ENCODE data around the gene HOXB8.

The HOXB8 gene

GRCh38 chr17:48567646-48568354, 47.3 kb downstream of the HOXB8 start:
- no peak for DNase-seq (ENCODE audit: low spot score)

- no peak for DNase-seq (ENCODE audit: low spot score)
These were observed 47.9 kb downstream of the HOXB8 start for GRCh38 chr17:48567209-48567608.

GRCh38 chr17:48566717-48567116, 48.4 kb downstream of the HOXB8 start:
- no peak for DNase-seq (ENCODE audit: low spot score)

- DNase-seq (ENCODE audit: low spot score): no peak
These were observed 49.0 kb downstream of the HOXB8 start for GRCh38 chr17:48565925-48566710.

- no peak for DNase-seq (ENCODE audit: low spot score)
These were observed 50.0 kb downstream of the HOXB8 start for GRCh38 chr17:48565022-48565554.

- DNase-seq (ENCODE audit: low spot score): no peak
These were observed 50.7 kb downstream of the HOXB8 start for GRCh38 chr17:48564188-48565021.

GRCh38 chr17:48563867-48564187, 51.3 kb downstream of the HOXB8 start:
- DNase-seq (ENCODE audit: low spot score): no peak

- DNase-seq (ENCODE audit: low spot score): no peak
These were observed 51.7 kb downstream of the HOXB8 start for GRCh38 chr17:48563385-48563838.

GRCh38 chr17:48562934-48563333, 52.2 kb downstream of the HOXB8 start:
- DNase-seq (ENCODE audit: low spot score): no peak

All from HuH-7.5 (cell line).